Effector memory CD8-positive, alpha-beta T cell (primary cell): ENCODE measurements around the gene IL25.

Experiments
- ATAC-seq: fragments of 150-1000 bp; cut with Tn5 transposase; replicated peaks from 2 replicates; pipeline ENCODE4 v1.10.0; 2021; ENCODE audit warnings: mild to moderate bottlenecking, moderate library complexity
- DNase-seq, 3 experiments: peaks; one replicate each; pipeline ENCODE4 v3.0.0; 2021
- H3K27ac Mint-ChIP-seq, 2 donors: one replicate each; pipeline ENCODE4 v1.8.0; 2022; ENCODE audit warnings: mild to moderate bottlenecking in 2 of 2, mixed read lengths in 2 of 2, moderate library complexity in 2 of 2
- H3K27me3 Mint-ChIP-seq, 2 donors: one replicate each; pipeline ENCODE4 v1.8.0; 2022; ENCODE audit warnings: mixed read lengths in 2 of 2
- H3K36me3 Mint-ChIP-seq: one replicate; pipeline ENCODE4 v1.8.0; 2022; ENCODE audit warnings: mild to moderate bottlenecking, moderate library complexity, mixed read lengths; ENCODE audit not compliant: insufficient read depth
- H3K4me1 Mint-ChIP-seq, 2 donors: one replicate each; pipeline ENCODE4 v1.8.0; 2022; ENCODE audit warnings: low read depth in 2 of 2, mixed read lengths in 2 of 2
- H3K4me3 Mint-ChIP-seq, 2 donors: one replicate each; pipeline ENCODE4 v1.8.0; 2022; ENCODE audit warnings: mild to moderate bottlenecking in 2 of 2, mixed read lengths in 2 of 2, moderate library complexity in 2 of 2
- H3K9me3 Mint-ChIP-seq, 2 donors: one replicate each; pipeline ENCODE4 v1.8.0; 2022; ENCODE audit warnings: mixed read lengths in 2 of 2

Gene IL25

DNA sequence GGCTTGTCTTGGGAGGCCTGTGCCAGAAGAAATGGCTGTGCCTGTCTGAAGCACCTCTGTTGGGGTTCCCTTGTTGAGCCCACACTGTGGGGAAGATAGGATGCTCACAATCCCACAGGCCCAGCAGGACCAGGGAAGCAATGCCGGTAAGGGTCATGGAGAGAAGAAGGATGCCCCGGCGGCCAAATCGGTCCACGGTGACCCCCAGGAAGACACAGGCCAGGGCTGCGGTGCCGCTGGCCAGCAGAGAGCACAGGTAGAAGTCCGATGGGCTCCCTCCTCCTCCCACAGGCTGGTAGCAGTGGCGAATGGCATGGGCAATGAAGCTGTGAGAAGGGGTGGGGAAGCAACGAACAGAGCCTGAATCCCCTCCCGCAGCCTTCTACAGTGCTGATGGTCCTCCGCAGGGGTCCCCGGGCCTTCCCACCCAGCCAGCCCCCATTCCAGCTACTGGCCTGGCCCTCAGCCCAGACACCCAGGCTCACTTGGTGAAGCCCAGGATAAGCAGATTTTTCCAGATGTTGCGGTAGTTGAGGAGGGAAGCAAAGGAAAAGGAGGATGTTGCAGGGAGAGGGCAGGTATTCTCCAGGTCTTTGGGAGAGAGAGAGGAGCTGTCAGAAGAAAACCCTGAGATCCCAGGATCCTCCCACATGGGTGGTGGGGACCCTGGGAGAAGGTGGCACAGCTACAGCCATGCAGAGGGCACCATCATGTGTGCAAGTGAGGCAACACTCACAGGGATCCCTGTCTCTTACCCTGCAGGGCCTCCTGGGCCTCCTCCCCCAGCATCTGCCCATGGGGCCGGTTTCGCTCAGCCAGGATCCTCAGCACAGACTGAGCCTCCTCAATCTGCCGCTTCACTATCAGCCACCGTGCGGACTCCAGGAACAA, 25.0 kb upstream of the IL25 start:
- Mint-ChIP-seq H3K4me1 (peaks cover 3 to 5% of the 10 kb centered on the region in 2 donors), H3K36me3 (peaks cover 3% of the 10 kb centered on the region), H3K27ac (no peak overlapping the region), H3K4me3 (no peak overlapping the region), H3K27me3 (peaks cover 36 to 62% of the 10 kb centered on the region in 2 donors), H3K9me3 (no peaks in the 10 kb centered on the region)
- DNase-seq (no peak), ATAC-seq (no peak)

DNA sequence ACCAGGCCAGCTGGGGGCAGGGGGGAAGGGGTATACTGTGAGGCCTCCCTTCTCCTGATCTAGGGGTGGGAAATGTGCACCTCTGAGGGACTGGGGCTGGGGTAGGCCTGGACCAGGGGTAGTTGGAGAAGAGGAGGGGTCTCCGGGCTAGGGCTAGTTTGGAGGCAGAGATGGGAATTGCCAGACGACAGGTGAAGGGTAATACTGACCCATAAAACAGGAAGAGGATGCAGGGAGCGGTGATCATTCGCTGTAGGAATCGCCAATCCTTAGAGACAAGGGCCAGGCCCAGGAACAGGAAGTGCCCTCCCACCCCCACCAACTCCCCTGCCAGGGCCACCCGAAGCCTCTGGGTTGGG, 24.3 kb upstream of the IL25 start:
- peaks cover 42 to 69% of the 10 kb centered on the region in 2 donors for H3K27me3 Mint-ChIP-seq
- peaks cover 5% of the 10 kb centered on the region for H3K36me3 Mint-ChIP-seq
- no peak overlapping the region for H3K27ac Mint-ChIP-seq
- no peak for ATAC-seq
- DNase-seq, result no peak
- H3K4me3 Mint-ChIP-seq, result no peak overlapping the region
- H3K9me3 Mint-ChIP-seq, result no peaks in the 10 kb centered on the region
- peaks cover 3 to 8% of the 10 kb centered on the region in 2 donors for H3K4me1 Mint-ChIP-seq

DNA sequence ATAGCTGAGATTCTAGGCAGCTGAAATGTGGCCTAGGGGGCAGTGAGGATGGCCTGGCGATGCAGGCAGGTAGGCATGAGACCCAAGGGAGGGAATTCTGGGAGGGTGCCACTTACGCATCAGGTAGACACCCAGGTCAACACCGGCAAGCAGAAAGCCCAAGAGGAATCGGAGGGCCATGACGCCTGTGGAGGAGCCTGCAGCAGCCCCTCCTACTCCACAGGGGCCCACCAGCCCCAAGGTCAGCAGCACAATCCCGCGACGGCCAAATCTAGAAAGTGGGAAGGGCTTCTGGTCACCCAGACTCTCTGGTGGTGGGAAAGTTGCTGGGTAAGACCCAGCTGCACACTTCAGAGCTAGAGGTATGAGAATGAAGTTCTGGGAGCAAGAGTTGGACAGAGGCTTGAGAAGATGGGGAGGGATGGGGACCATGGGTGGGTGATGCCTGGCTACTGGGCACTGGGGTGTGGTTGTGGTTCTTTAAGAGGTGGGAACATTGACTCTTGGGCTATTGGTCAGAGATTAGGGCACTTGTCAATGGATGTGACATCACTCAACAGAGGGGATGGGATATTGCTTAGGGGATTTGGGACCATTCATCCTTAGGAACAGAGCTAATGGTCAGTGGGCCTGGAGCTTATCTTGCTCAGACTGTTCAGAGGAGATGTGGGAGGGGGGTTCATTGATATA, 23.3 kb upstream of the IL25 start:
- Mint-ChIP-seq H3K9me3 (no peaks in the 10 kb centered on the region), H3K27ac (no peak overlapping the region)
- DNase-seq, result no peak

DNA sequence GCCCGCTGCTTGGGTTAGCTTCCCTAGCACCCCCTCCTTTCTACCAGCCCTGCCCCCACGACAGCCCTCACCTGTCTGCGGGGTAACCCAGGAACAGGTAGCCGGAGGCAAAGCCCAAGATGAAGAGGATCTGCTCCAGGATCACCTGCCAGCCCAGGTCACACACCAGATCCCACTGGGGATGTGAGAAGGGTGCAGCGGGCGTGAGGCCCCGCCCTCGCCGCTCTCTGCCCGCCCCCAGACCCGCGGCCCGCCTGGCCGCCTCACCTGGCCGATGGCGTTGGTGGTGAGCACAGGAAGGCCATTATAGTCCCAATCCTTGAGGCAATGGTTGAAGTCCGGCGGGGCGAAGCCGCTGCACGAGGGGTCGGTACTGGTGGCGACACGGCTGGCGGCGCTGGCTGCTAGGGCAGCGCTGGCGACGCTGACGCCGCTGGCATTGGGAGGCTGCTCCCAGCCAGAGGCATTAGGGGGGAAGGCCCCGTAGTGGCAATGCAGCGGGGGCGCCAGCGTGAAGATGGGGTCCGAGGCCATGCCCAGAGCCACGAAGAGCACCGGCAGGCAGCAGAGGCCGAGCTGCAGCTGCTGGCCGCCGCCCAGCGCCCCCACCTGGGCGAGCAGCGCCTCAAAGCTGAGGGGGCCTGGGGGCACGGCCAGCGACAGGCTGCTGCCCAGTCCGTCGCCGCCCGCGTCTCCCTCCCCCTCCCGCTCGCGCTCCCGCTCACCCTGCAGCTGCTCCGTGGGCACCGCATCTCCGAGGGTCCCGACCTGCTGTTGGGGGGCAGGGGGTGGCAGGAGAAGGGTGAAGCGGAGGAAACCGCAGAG, 20.7 kb upstream of the IL25 start:
- Mint-ChIP-seq H3K27me3 (peaks cover 70 to 89% of the 10 kb centered on the region in 2 donors), H3K27ac (no peak overlapping the region)
- no peak for DNase-seq

More for the DNA sequence above, 23.3 kb upstream of the IL25 start:
- ATAC-seq, result no peak
- Mint-ChIP-seq H3K36me3 (peaks cover 5% of the 10 kb centered on the region), H3K27me3 (peaks cover 53 to 79% of the 10 kb centered on the region in 2 donors), H3K4me1 (peaks cover 3 to 8% of the 10 kb centered on the region in 2 donors), H3K4me3 (no peak overlapping the region)

GRCh38 chr14:23352506-23353432, 19.8 kb upstream of the IL25 start, which contains the start of gene SLC22A17:
SLC22A17 (minus strand) TSS chr14:23352887.
- no peak within 1 kb of the TSS for H3K27ac Mint-ChIP-seq
- peaks cover 5% of the 10 kb centered on the region for H3K36me3 Mint-ChIP-seq
- peaks cover 70 to 80% of the 10 kb centered on the region in 2 donors for H3K27me3 Mint-ChIP-seq
- peak within 1 kb of the TSS; percentile 36 to 72 for H3K4me3 Mint-ChIP-seq
- ATAC-seq (peak; percentile 82), DNase-seq (peak in 2 of 3 experiments; percentile 13 to 32)
- no peaks in the 10 kb centered on the region for H3K9me3 Mint-ChIP-seq
- peaks cover 3 to 8% of the 10 kb centered on the region in 2 donors for H3K4me1 Mint-ChIP-seq

More for the DNA sequence above, 20.7 kb upstream of the IL25 start:
- ATAC-seq, result peak; percentile 27
- H3K9me3 Mint-ChIP-seq, result no peaks in the 10 kb centered on the region
- peaks cover 5% of the 10 kb centered on the region for H3K36me3 Mint-ChIP-seq
- peaks cover 3 to 8% of the 10 kb centered on the region in 2 donors for H3K4me1 Mint-ChIP-seq
- H3K4me3 Mint-ChIP-seq, result peak overlapping the region; percentile 36 to 72

GRCh38 chr14:23353433-23353780, 19.2 kb upstream of the IL25 start:
- H3K27me3 Mint-ChIP-seq, result peaks cover 69 to 74% of the 10 kb centered on the region in 2 donors
- no peak for ATAC-seq
- no peaks in the 10 kb centered on the region for H3K9me3 Mint-ChIP-seq
- H3K4me1 Mint-ChIP-seq, result peaks cover 3 to 8% of the 10 kb centered on the region in 2 donors
- peak overlapping the region; percentile 36 to 72 for H3K4me3 Mint-ChIP-seq
- H3K27ac Mint-ChIP-seq, result no peak overlapping the region
- H3K36me3 Mint-ChIP-seq, result peaks cover 5% of the 10 kb centered on the region
- no peak for DNase-seq

- Mint-ChIP-seq H3K36me3 (peaks cover 4% of the 10 kb centered on the region), H3K4me1 (peaks cover 3 to 8% of the 10 kb centered on the region in 2 donors), H3K9me3 (no peaks in the 10 kb centered on the region), H3K4me3 (no peak overlapping the region), H3K27ac (no peak overlapping the region), H3K27me3 (peaks cover 61 to 73% of the 10 kb centered on the region in 2 donors)
- ATAC-seq (no peak), DNase-seq (no peak)
Observed at GRCh38 chr14:23354990-23355389, 17.6 kb upstream of the IL25 start.

DNA sequence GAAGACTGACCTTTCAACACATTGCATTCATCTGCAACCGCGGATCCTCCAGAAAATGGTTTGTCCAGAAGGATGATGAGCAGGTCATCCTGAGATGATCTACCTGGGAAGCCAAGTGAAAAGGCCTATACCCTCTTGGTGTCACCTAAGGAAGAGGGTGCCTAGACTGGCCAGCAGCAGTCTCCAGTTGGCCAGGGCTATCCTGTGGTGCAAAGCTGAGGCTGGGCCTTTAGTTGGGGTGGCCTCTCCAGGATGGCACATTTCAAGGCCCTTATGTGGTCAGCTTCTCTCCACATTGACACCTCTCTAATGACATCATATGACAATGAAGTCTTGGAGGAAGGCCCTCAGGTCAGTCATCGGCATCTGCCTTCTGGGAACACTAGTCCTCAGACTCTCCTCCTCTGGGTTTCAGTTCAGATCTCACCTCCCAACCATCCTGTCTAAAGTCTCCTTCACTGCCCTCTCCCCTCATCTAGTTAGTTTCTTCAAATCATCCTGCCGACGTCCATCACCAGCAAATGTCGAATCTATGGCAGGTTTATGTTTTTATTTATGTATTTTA, 16.7 kb upstream of the IL25 start:
- no peak for ATAC-seq
- H3K4me3 Mint-ChIP-seq, result no peak overlapping the region

DNA sequence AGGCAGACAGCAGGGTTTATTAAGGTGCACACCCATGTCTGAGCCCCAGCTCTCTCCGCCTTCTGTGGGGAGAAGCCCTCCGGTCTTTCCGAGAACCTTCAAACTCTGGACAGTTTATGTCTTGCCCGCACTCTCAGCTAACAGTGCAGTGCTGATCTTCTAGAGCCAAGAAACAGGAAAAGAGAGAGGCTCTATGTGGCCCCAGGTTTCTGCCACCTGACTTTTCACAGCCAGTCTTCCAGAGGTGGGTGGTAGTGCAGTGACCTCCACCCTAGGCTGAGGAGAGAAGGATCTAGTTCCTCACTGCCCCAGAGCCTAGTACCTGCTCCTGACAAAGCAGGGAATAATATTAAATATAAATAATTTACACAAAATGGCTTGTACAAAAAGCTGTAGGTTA, 15.9 kb upstream of the IL25 start:
- Mint-ChIP-seq H3K4me3 (no peak overlapping the region), H3K36me3 (peaks cover 3% of the 10 kb centered on the region), H3K4me1 (peaks cover 0 to 3% of the 10 kb centered on the region in 2 donors), H3K9me3 (no peaks in the 10 kb centered on the region), H3K27ac (peak overlapping the region in 1 of 2 donors; percentile 6), H3K27me3 (peaks cover 46 to 63% of the 10 kb centered on the region in 2 donors)
- ATAC-seq (no peak), DNase-seq (no peak)

More for the DNA sequence above, 16.7 kb upstream of the IL25 start:
- Mint-ChIP-seq H3K27ac (peak overlapping the region in 1 of 2 donors; percentile 6), H3K27me3 (peaks cover 51 to 70% of the 10 kb centered on the region in 2 donors), H3K4me1 (peaks cover 3 to 8% of the 10 kb centered on the region in 2 donors), H3K9me3 (no peaks in the 10 kb centered on the region), H3K36me3 (peaks cover 3% of the 10 kb centered on the region)
- no peak for DNase-seq

GRCh38 chr14:23357261-23357660, 15.3 kb upstream of the IL25 start:
- no peaks in the 10 kb centered on the region for H3K9me3 Mint-ChIP-seq
- ATAC-seq, result no peak

GRCh38 chr14:23358042-23358441, 14.6 kb upstream of the IL25 start:
- peaks cover 42 to 57% of the 10 kb centered on the region in 2 donors for H3K27me3 Mint-ChIP-seq
- no peak for ATAC-seq
- no peak overlapping the region for H3K27ac Mint-ChIP-seq

More at GRCh38 chr14:23357261-23357660, 15.3 kb upstream of the IL25 start:
- Mint-ChIP-seq H3K4me3 (no peak overlapping the region), H3K27ac (no peak overlapping the region), H3K4me1 (peaks cover 0 to 3% of the 10 kb centered on the region in 2 donors), H3K36me3 (peaks cover 3% of the 10 kb centered on the region), H3K27me3 (peaks cover 46 to 62% of the 10 kb centered on the region in 2 donors)
- DNase-seq, result no peak

DNA sequence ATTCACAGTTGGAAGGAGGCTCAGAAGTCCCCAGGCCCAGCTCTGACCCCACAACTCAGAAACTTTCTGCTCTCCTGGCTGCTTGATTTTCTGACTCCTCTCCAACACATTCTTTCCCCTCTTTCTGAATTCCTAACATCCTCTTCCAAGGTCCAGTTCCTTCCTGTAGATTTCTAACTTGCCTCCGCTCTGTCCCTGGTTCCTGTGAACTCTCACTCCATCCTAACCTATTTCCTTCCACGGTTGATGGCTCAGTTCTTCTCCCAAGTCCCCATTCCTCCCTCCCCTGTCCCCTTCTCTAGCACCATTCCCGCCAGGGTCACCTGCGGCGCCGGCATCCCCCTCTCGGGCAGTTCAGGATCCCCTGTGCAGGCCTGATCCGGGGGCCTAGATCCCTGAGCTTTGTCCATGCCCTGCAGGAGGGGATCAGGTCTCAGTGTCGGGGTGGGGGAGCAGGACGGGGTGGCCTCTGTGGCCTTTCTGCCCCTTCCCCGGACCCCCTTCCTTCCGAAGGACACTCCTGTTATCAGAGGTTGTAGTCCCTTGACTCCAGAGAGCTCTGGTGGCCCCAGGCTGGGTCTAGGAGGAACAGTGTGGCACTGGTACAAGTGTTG, 13.9 kb upstream of the IL25 start:
- Mint-ChIP-seq H3K27me3 (peaks cover 36 to 51% of the 10 kb centered on the region in 2 donors), H3K36me3 (peaks cover 4% of the 10 kb centered on the region), H3K9me3 (no peaks in the 10 kb centered on the region), H3K4me1 (no peaks in the 10 kb centered on the region), H3K27ac (no peak overlapping the region), H3K4me3 (no peak overlapping the region)
- ATAC-seq (no peak), DNase-seq (no peak)

More at GRCh38 chr14:23358042-23358441, 14.6 kb upstream of the IL25 start:
- no peak for DNase-seq
- H3K36me3 Mint-ChIP-seq, result peaks cover 4% of the 10 kb centered on the region
- peaks cover 0 to under 1% of the 10 kb centered on the region in 2 donors for H3K4me1 Mint-ChIP-seq
- H3K4me3 Mint-ChIP-seq, result no peak overlapping the region
- H3K9me3 Mint-ChIP-seq, result no peaks in the 10 kb centered on the region
